Neutrophil (primary cell): ENCODE measurements around the gene ARHGEF4.

ENCODE experiments used
- H3K27ac ChIP-seq: fragments of 200-600 bp; sonication (generic); 2 replicates; pipeline ENCODE4 v1.5.1; 2016; ENCODE audit warnings: mild to moderate bottlenecking, moderate library complexity
- H3K27me3 ChIP-seq: fragments of 200-600 bp; sonication (generic); 2 replicates; pipeline ENCODE4 v1.6.0; 2016; ENCODE audit warnings: mild to moderate bottlenecking
- H3K36me3 ChIP-seq: fragments of 200-600 bp; sonication (generic); 2 replicates; pipeline ENCODE4 v1.5.1; 2017
- H3K4me1 ChIP-seq, 2 experiments: fragments of 200-600 bp in 1 of 2; sonication (generic) in 1 of 2; 1 replicate in 1 of 2; 2 replicates in 1 of 2; pipeline versions ENCODE4 v1.5.1 to v1.6.1; 2013 to 2016; ENCODE audit warnings: low read depth in 1 of 2, low read length in 1 of 2, mild to moderate bottlenecking in 1 of 2, moderate library complexity in 1 of 2; ENCODE audit not compliant: control insufficient read depth in 1 of 2, insufficient read depth in 1 of 2
- H3K4me3 ChIP-seq, 2 experiments: fragments of 200-600 bp in 1 of 2; sonication (generic) in 1 of 2; 1 replicate in 1 of 2; 2 replicates in 1 of 2; pipeline ENCODE4 v1.5.1; 2013 to 2016; ENCODE audit warnings: low read depth in 1 of 2, low read length in 1 of 2, mild to moderate bottlenecking in 1 of 2, moderate library complexity in 1 of 2
- H3K9me3 ChIP-seq: fragments of 200-600 bp; sonication (generic); 2 replicates; pipeline ENCODE4 v1.5.1; 2016
- CTCF ChIP-seq: fragments of 200-600 bp; sonication (generic); IDR thresholded peaks from 2 replicates; pipeline ENCODE4 v1.5.1; 2016; ENCODE audit warnings: antibody characterized with exemption

ARHGEF4 gene

DNA sequence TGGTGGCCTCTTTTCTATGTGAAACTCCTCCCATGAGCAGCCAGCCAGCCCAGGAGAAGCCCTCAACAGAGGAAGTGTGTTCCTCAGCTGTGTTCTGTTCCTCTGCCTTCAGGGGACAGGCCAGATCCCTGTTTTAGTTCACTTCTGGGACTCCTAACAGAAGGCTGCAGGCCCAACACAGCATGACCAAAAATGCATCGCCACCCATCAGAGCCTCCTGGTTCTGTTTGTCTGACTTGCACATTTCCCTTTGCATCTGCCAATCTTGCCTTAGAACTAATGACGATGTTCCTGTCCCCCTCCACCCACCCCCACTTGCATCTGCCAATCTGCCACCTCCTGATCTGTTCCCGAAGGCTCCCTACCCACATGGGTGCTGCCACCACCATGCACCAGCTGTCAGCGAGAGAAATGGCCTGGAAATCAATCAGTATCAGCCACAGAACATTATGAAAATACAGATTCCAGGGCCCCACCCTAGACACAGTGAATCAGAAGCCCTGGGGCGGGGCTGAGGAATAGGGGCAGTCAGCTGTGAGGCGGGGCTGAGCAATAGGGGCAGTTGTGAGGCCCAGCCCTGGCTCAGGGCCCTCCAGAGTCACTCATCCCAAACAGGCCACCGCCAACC is 205.5 kb downstream of the ARHGEF4 start:
- no peak for TF ChIP-seq CTCF
- Histone ChIP-seq H3K36me3 (peaks cover 14% of the 10 kb centered on the region), H3K9me3 (no peaks in the 10 kb centered on the region), H3K27me3 (peaks cover 53% of the 10 kb centered on the region), H3K4me3 (no peak overlapping the region), H3K27ac (no peak overlapping the region), H3K4me1 (no peaks in the 10 kb centered on the region)

- no peak for TF ChIP-seq CTCF
- Histone ChIP-seq H3K27me3 (peaks cover 42% of the 10 kb centered on the region), H3K4me1 (no peaks in the 10 kb centered on the region), H3K9me3 (no peaks in the 10 kb centered on the region), H3K4me3 (no peak overlapping the region), H3K36me3 (peaks cover 25% of the 10 kb centered on the region), H3K27ac (no peak overlapping the region)
Measured at GRCh38 chr2:131043199-131044074, 206.7 kb downstream of the ARHGEF4 start.

DNA sequence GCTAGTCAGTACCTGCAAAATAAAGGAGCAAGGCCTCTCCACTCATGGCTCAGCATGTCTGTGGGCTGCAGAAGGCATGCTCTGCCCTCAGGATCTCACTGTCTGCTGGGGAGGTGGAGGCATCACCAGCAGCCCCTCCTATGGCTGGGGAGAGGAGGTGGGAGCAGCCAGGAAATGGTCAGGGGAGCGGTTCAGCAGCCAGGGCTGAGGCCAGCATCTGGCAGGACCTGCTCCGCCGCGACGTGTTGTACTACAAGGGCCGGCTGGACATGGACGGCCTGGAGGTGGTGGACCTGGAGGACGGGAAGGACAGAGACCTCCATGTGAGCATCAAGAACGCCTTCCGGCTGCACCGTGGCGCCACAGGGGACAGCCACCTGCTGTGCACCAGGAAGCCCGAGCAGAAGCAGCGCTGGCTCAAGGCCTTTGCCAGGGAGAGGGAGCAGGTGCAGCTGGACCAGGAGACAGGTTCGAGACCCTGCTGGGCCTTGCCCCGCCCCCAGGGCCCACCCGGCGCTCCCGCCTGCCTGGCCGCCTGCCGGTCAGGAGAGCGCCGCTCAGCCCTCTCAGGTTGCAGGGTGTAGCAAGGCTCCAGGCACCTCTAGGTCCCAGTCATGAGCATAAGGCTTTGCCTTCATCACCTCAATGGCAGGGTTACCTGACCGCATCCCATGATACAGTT is 207.5 kb downstream of the ARHGEF4 start:
- no peaks in the 10 kb centered on the region for H3K4me1 ChIP-seq
- no peaks in the 10 kb centered on the region for H3K9me3 ChIP-seq
- no peak overlapping the region for H3K4me3 ChIP-seq
- peaks cover 34% of the 10 kb centered on the region for H3K27me3 ChIP-seq
- peaks cover 33% of the 10 kb centered on the region for H3K36me3 ChIP-seq
- no peak for TF ChIP-seq CTCF
- no peak overlapping the region for H3K27ac ChIP-seq

GRCh38 chr2:131044757-131045150 is 208.0 kb downstream of the ARHGEF4 start:
- Histone ChIP-seq H3K9me3 (no peaks in the 10 kb centered on the region), H3K36me3 (peaks cover 39% of the 10 kb centered on the region), H3K27ac (no peak overlapping the region), H3K4me3 (no peak overlapping the region), H3K4me1 (no peaks in the 10 kb centered on the region), H3K27me3 (peaks cover 28% of the 10 kb centered on the region)
- no peak for TF ChIP-seq CTCF

DNA sequence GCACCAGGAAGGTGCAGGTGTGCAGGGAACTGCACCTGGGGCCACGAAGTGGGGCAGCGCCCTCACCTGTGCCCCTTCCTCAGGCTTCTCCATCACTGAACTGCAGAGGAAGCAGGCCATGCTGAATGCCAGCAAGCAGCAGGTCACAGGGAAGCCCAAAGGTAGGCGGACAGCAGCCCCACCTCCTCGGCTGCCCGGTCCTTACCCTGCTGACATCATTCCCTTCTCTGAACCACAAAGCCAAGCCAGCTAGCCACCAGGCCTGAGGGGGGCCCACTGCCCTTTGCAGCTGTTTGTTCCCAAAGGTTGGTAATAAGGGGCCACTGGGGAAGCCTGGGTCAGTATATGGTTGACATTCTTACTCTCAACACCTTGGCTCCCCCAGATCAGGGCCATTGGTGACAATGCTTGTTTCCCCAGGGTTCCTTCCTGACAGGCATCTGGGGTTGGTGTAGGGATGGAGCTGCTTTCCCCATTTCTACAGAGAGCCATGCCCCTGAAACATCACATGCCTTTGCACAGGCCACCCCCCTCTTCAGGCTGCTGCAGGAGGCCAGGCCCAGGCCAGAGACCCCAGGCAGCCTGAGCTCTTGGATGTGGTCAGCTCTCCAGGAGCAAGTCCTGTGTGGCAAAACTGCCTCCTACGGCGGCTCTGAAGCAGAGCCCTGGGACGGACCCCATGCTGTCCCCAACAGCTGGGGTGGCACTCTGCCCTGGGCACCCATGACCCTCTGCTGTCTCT is 208.7 kb downstream of the ARHGEF4 start:
- H3K27ac ChIP-seq = no peak overlapping the region
- H3K4me3 ChIP-seq = no peak overlapping the region
- H3K4me1 ChIP-seq = no peaks in the 10 kb centered on the region
- no peaks in the 10 kb centered on the region for H3K9me3 ChIP-seq
- TF ChIP-seq CTCF = no peak
- peaks cover 46% of the 10 kb centered on the region for H3K36me3 ChIP-seq
- peaks cover 21% of the 10 kb centered on the region for H3K27me3 ChIP-seq
